ENCODE data around the gene MATR3. TPM values are rescaled to one million over a fixed set of nuclear protein-coding genes. Genes with fewer than 3 reads are reported as not detected.

The MATR3 gene
- total and polyA plus RNA-seq, 10 of the 15 experiments (the other 5 are each of a cell fraction or from before 2014, with no cell fraction given): 134 to 401 (median 221) TPM

- Histone ChIP-seq H3K27ac (ENCODE audit: control insufficient read depth, insufficient read depth) (peak overlapping the region; percentile 98), H3K9me3 (replicated peaks; ENCODE audit: control insufficient read depth, insufficient read depth, low read length) (no peaks in the 10 kb centered on the region), H3K4me1 (ENCODE audit: control insufficient read depth, insufficient read depth, low read length) (peaks cover 16% of the 10 kb centered on the region), H2AFZ (ENCODE audit: control insufficient read depth, low read depth, low read length) (no peak overlapping the region; the same call in 1 of the 2 replicates), H3K9ac (ENCODE audit: control insufficient read depth, insufficient read depth, low read length) (peak overlapping the region; percentile 99), H3K4me2 (ENCODE audit: control insufficient read depth, insufficient read depth) (peak overlapping the region; percentile 93), H3K79me2 (ENCODE audit: control insufficient read depth, insufficient read depth, low read length) (peaks cover 65% of the 10 kb centered on the region), H3K4me3 (peak overlapping the region; percentile 89), H3K27me3 (replicated peaks in 1 of 2; ENCODE audit: control insufficient read depth in 2 of 2, insufficient read depth in 2 of 2, low read length in 1 of 2) (no peaks in the 10 kb centered on the region), H3K36me3 (ENCODE audit: control insufficient read depth in 2 of 2, insufficient read depth in 2 of 2, low read length in 1 of 2) (no peaks in the 10 kb centered on the region), H4K20me1 (ENCODE audit: control insufficient read depth, insufficient read depth) (peaks cover 7% of the 10 kb centered on the region)
- BruUV-seq (replicated peaks): no TSS peak
- DNase-seq (ENCODE audit: low read depth, low spot score) (no peak), FAIRE-seq (no peak), ATAC-seq (peak; percentile 52)
- CTCF ChIA-PET: interaction anchor here (0.7 to 3.4 kb wide), 9 partner anchors 9 to 109 kb away, joined by 3 to 31 read pairs (median 5); partner anchors contain the start of gene SPATA24
- in situ Hi-C loops (cut with MboI): no loop called here
- under 1% methylated on average over 48 of the region's 48 CpGs for WGBS (ENCODE audit: insufficient coverage, insufficient replicate concordance, low lambda C conversion rate, missing lambda C conversion rate)
- intact Hi-C loops (cut with micrococcal nuclease; ENCODE audit: unreplicated experiment): loop anchor here (2.0 to 5.0 kb wide), 2 partner anchors 20 to 98 kb away; no protein-coding TSS in a partner anchor
- SMC1A ChIA-PET (ENCODE audit: uncharacterized antibody, unreplicated experiment): interaction anchor here (0.5 to 12.7 kb wide), 7 partner anchors 12 to 127 kb away, joined by 3 to 136 read pairs (median 6); no protein-coding TSS in a partner anchor
- RAD21 ChIA-PET (ENCODE audit: unreplicated experiment): interaction anchor here (0.7 to 4.2 kb wide), 13 partner anchors 10 to 97 kb away, joined by 3 to 31 read pairs (median 4); partner anchors contain the start of genes MZB1 and PAIP2
- POLR2A ChIA-PET: interaction anchor here (0.5 to 7.6 kb wide), 16 partner anchors 8 to 751 kb away, joined by 3 to 61 read pairs (median 6); partner anchors contain the start of genes ETF1, MZB1 and PAIP2
- TF ChIP-seq IRF5 (IDR thresholded peaks at IDR 0.05; ENCODE audit: borderline replicate concordance): no peak
- TF ChIP-seq NBN (IDR thresholded peaks at IDR 0.05): 0 out of 2 replicates have a peak, but pooled peaks have one; percentile 3
- 0 out of 3 replicates have a peak, but pooled peaks have one; percentile 40 for TF ChIP-seq POU2F2 (IDR thresholded peaks at IDR 0.05; ENCODE audit: borderline replicate concordance, low read depth, low read length)
- peak; percentile 83 for TF ChIP-seq POLR2AphosphoS5 (IDR thresholded peaks at IDR 0.05; ENCODE audit: low read length)
- peak; percentile 13; the same call in 1 of the 2 replicates for TF ChIP-seq CREB1 (IDR thresholded peaks at IDR 0.05; ENCODE audit: low read depth)
- TF ChIP-seq ASH2L (IDR thresholded peaks at IDR 0.05; ENCODE audit: borderline replicate concordance, low read depth): no peak
- TF ChIP-seq ZNF687 (IDR thresholded peaks at IDR 0.05): 0 out of 2 replicates have a peak, but pooled peaks have one; percentile 16
- TF ChIP-seq CTCF (IDR thresholded peaks at IDR 0.05 in 2 of 3, conservative IDR thresholded peaks at IDR 0.05 in 1 of 3; ENCODE audit: control insufficient read depth in 2 of 3, extremely low read depth in 1 of 3, insufficient read depth in 1 of 3, low read depth in 3 of 3, low read length in 3 of 3): peak; percentile 15 to 47 (median 27); a peak in 3 of 6 replicates
- no peak for TF ChIP-seq BRCA1 (IDR thresholded peaks at IDR 0.05; ENCODE audit: low read depth, low read length)
- 0 out of 2 replicates have a peak, but pooled peaks have one; percentile 12 for TF ChIP-seq SMC3 (IDR thresholded peaks at IDR 0.05; ENCODE audit: borderline replicate concordance, low read length)
- TF ChIP-seq RUNX3 (IDR thresholded peaks at IDR 0.05; ENCODE audit: low read length): peak; percentile 3
- TF ChIP-seq IRF4 (IDR thresholded peaks at IDR 0.05; ENCODE audit: low read depth, low read length): no peak
- 0 out of 2 replicates have a peak, but pooled peaks have one; percentile 19 for TF ChIP-seq GABPA (IDR thresholded peaks at IDR 0.05; ENCODE audit: low read depth)
- peak; percentile 76; the same call in 1 of the 2 replicates for TF ChIP-seq PAX8 (IDR thresholded peaks at IDR 0.05)
- 0 out of 2 replicates have a peak, but pooled peaks have one; percentile 19 for TF ChIP-seq SMARCA5 (IDR thresholded peaks at IDR 0.05)
- peak; percentile 17; the same call in 1 of the 2 replicates for TF ChIP-seq NFIC (IDR thresholded peaks at IDR 0.05; ENCODE audit: low read depth, low read length)
These were observed 1.0 kb downstream of the MATR3 start for GRCh38 chr5:139294374-139295165.
